Gastrocnemius medialis (tissue), 4 donors: ENCODE results near the gene TP73. TPM values are rescaled to one million over a fixed set of nuclear protein-coding genes. Genes with fewer than 3 reads are reported as not detected.

Experiments used
- ATAC-seq, 2 donors: fragments of 150-250 bp; one replicate each; pipeline ENCODE4 v1.9.1; 2016
- DNase-seq, 2 donors: peaks; one replicate each; pipeline ENCODE4 v3.0.0-alpha.2; 2019
- H3K27ac ChIP-seq, 4 donors: fragments of 200-600 bp; sonication (generic); 1 replicate in 1 of 4; 2 replicates in 3 of 4; pipeline ENCODE4 v1.5.1; 2016 to 2018; ENCODE audit warnings: mild to moderate bottlenecking in 2 of 4, moderate library complexity in 1 of 4
- H3K27me3 ChIP-seq, 3 donors: fragments of 200-600 bp; sonication (generic) in 2 of 3; 1 replicate in 1 of 3; 2 replicates in 2 of 3; pipeline versions ENCODE4 v1.5.1 to v1.6.0; 2016 to 2019; ENCODE audit warnings: mild to moderate bottlenecking in 1 of 3, moderate library complexity in 1 of 3
- H3K36me3 ChIP-seq, 2 donors: fragments of 200-600 bp; sonication (generic) in 1 of 2; one replicate each; pipeline ENCODE4 v1.5.1; 2017 to 2018
- H3K4me1 ChIP-seq, 2 donors: fragments of 200-600 bp; sonication (generic) in 1 of 2; one replicate each; pipeline ENCODE4 v1.5.1; 2016 to 2017; ENCODE audit warnings: mild to moderate bottlenecking in 2 of 2
- H3K4me3 ChIP-seq, 4 donors: fragments of 200-600 bp; sonication (generic) in 3 of 4; 1 replicate in 1 of 4; 2 replicates in 3 of 4; pipeline ENCODE4 v1.5.1; 2016 to 2019; ENCODE audit warnings: mild to moderate bottlenecking in 2 of 4
- H3K9me3 ChIP-seq, 3 donors: fragments of 200-600 bp; sonication (generic) in 2 of 3; 1 replicate in 1 of 3; 2 replicates in 2 of 3; pipeline ENCODE4 v1.5.1; 2016 to 2019
- POLR2A ChIP-seq, 2 donors: fragments of 450-650 bp; IDR thresholded peaks; one replicate each; pipeline ENCODE4 v1.6.1; 2017; ENCODE audit warnings: antibody characterized with exemption in 2 of 2, mild to moderate bottlenecking in 2 of 2, moderate library complexity in 2 of 2
- in situ Hi-C, 4 donors: fragments of 200-750 bp; cut with MboI; loops; one replicate each; pipeline versions ENCODE4 v1.15.0 to v1.8.0; 2017; ENCODE audit warnings: low sequenced_read_pairs in 4 of 4
- intact Hi-C: fragments of 100-400 bp; cut with DNase I; formaldehyde crosslinking; loops from one replicate; pipeline ENCODE4 v1.15.1; 2023; ENCODE audit warnings: low total_unique reads
- total RNA-seq, 4 donors: library from RNA; depleted of rRNA; stranded (reverse); fragments of >200 nt; gene quantifications; one replicate each; pipeline versions ENCODE4 v1.1.0 to v1.2.3, GENCODE V29; 2016
- TF ChIP-seq, protein P1 (sequence below), 5 experiments: fragments of 450-650 bp in 3 of 5; fragments of 200-600 bp in 2 of 5; sonication (generic) in 2 of 5; IDR thresholded peaks in 4 of 5; conservative IDR thresholded peaks in 1 of 5; 1 replicate in 4 of 5; 2 replicates in 1 of 5; pipeline ENCODE4 v1.5.1; 2016 to 2019; ENCODE audit warnings: antibody characterized with exemption in 5 of 5, mild to moderate bottlenecking in 3 of 5, moderate library complexity in 3 of 5

TP73 gene
- total RNA-seq, 4 donors from 2014 or later = 0.07 TPM; not detected in 3

DNA sequence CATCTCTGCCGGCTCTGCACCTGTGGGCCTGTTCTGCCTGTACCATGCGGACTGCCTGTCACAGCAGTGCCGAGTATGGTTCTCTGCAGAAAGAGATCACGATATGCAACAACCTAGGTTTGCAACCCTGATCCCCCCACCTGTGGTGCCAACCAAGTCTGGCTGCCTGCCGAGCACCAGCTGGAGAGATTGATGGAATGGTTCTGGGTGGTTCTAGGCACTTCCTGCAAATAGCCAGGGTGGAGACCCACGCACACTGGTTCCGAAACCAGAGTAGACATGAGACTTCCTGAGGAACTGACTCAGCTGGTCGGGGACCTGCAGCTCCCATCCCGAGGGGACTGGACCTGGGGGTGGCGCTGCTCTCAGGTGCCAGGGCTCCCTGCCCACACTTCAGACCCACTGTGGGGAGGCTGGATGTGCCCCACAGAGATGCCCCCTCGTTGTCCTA is 22.1 kb upstream of the TP73 start:
- H3K36me3 ChIP-seq = peaks cover 0 to 64% of the 10 kb centered on the region in 2 donors
- in situ Hi-C loops = no loop called here
- H3K9me3 ChIP-seq = no peaks in the 10 kb centered on the region
- no peak for DNase-seq
- H3K27me3 ChIP-seq = no peaks in the 10 kb centered on the region
- intact Hi-C loops = no loop called here
- TF ChIP-seq POLR2A (IDR thresholded peaks at IDR 0.05) = no peak
- TF ChIP-seq, protein P1, sequence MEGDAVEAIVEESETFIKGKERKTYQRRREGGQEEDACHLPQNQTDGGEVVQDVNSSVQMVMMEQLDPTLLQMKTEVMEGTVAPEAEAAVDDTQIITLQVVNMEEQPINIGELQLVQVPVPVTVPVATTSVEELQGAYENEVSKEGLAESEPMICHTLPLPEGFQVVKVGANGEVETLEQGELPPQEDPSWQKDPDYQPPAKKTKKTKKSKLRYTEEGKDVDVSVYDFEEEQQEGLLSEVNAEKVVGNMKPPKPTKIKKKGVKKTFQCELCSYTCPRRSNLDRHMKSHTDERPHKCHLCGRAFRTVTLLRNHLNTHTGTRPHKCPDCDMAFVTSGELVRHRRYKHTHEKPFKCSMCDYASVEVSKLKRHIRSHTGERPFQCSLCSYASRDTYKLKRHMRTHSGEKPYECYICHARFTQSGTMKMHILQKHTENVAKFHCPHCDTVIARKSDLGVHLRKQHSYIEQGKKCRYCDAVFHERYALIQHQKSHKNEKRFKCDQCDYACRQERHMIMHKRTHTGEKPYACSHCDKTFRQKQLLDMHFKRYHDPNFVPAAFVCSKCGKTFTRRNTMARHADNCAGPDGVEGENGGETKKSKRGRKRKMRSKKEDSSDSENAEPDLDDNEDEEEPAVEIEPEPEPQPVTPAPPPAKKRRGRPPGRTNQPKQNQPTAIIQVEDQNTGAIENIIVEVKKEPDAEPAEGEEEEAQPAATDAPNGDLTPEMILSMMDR (IDR thresholded peaks at IDR 0.05 in 4 of 5, conservative IDR thresholded peaks at IDR 0.05 in 1 of 5) = no peak
- H3K27ac ChIP-seq = no peak overlapping the region
- H3K4me3 ChIP-seq = no peak overlapping the region
- ATAC-seq = no peak
- peaks cover 5 to 6% of the 10 kb centered on the region in 2 donors for H3K4me1 ChIP-seq

DNA sequence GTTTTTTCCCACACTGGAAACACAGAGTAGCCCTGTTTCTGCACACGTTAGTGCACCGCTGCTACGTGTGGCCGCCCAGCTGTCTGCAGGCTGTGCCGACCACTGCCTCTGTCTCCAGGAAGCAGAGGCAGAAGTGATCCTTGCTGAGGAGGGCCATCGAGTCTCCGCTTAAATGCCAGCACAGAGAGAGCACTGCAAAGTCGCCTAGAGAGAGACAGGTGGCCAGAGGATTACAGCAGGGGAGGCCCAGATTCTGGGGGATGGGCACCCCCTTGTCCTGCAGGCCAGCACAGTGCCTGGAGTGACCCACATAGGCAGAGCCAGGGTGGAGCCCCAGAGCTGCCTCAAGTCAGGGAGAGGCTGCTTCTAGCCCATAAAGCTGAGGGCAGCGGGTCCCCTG is 21.4 kb upstream of the TP73 start:
- DNase-seq = no peak
- no peaks in the 10 kb centered on the region for H3K9me3 ChIP-seq
- TF ChIP-seq, protein P1 (IDR thresholded peaks at IDR 0.05 in 4 of 5, conservative IDR thresholded peaks at IDR 0.05 in 1 of 5) = no peak
- H3K36me3 ChIP-seq = peaks cover 0 to 72% of the 10 kb centered on the region in 2 donors
- H3K27ac ChIP-seq = no peak overlapping the region
- in situ Hi-C loops = no loop called here
- no peak for ATAC-seq
- no peak overlapping the region for H3K4me3 ChIP-seq
- peaks cover 1 to 3% of the 10 kb centered on the region in 2 donors for H3K4me1 ChIP-seq
- no peaks in the 10 kb centered on the region for H3K27me3 ChIP-seq
- intact Hi-C loops = no loop called here

DNA sequence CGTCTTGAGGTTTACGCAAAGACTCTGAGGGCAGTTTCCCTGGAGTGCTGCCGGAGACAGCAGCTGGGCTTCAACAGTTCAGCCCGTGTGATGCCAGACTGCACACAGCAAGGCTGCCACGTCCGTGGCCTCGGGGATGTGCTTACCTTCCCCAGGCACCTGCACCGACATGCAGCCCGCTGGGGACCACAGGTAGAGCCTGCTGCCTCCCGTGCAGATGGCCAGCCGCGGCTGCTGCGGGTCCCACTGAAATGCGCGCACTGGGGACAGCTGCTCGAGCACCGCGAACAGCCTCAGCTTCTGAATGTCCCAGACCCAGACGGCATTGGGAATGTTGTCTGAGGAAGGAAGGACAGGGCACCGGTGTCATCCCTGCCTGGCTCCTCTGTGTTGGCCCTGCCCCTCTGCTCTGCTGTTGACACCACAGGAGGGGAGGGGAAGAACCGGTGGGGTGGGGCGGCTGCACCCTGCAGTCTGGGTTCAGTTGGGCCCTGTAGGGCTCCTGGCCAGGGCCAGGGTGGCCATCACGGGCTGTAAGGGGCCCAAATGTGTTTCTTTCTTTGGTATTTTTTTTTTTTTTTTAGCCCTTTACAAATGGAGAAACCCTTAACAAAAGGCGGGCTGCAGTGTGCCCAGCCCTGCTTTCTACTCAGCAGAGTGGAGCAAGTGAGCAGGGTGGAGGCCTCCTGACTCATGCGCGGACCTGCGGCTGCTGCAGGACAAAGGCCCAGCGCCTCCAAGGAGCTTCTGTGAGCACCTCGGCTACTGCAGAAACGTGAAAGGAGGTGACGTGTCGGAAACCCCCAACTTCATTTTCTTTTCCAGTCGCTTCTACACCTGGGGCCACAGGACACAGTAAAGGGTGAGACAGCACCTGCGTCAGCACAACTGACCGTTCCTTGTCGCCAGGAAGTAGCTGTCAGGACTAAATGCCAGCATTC is 20.7 kb upstream of the TP73 start:
- in situ Hi-C loops (no loop called here), intact Hi-C loops (no loop called here)
- Histone ChIP-seq H3K4me1 (no peaks in the 10 kb centered on the region), H3K27ac (no peak overlapping the region), H3K4me3 (no peak overlapping the region), H3K27me3 (no peaks in the 10 kb centered on the region), H3K9me3 (no peaks in the 10 kb centered on the region), H3K36me3 (peaks cover 0 to 78% of the 10 kb centered on the region in 2 donors)
- no peak for ATAC-seq
- no peak for DNase-seq
- TF ChIP-seq POLR2A (IDR thresholded peaks at IDR 0.05) = no peak
- TF ChIP-seq, protein P1 (IDR thresholded peaks at IDR 0.05 in 4 of 5, conservative IDR thresholded peaks at IDR 0.05 in 1 of 5) = no peak

DNA sequence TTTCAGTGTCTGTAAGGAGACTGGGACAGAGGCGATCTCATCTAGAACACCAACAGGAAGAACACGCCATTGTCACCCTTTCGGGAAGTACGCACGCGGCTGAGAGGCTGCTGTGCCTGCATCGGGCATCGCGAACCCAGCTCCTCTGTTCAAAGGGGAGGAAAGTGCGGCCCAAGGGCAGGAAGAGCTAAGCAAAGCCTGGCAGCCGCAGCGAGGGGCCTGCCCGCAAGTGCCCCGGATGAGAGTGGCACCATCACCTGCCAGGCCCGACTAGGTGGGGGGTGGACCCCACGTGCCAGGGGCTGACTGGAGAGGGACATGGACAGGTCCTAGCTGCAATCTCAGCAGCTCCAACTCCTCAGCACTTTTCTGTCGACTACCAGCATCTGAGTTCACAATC is 20.0 kb upstream of the TP73 start:
- Histone ChIP-seq H3K9me3 (no peaks in the 10 kb centered on the region), H3K4me1 (no peaks in the 10 kb centered on the region), H3K27me3 (no peaks in the 10 kb centered on the region), H3K27ac (no peak overlapping the region), H3K36me3 (peaks cover 0 to 82% of the 10 kb centered on the region in 2 donors), H3K4me3 (no peak overlapping the region)
- intact Hi-C loops (no loop called here), in situ Hi-C loops (no loop called here)
- ATAC-seq = no peak
- DNase-seq = no peak
- TF ChIP-seq, protein P1 (IDR thresholded peaks at IDR 0.05 in 4 of 5, conservative IDR thresholded peaks at IDR 0.05 in 1 of 5) = no peak
- TF ChIP-seq POLR2A (IDR thresholded peaks at IDR 0.05) = no peak
